ENCODE results near the gene SLC6A18. TPM values are rescaled to one million over a fixed set of nuclear protein-coding genes. Genes with fewer than 3 reads are reported as not detected.

The SLC6A18 gene
- total RNA-seq, 1 experiment from 2014 or later, result not detected

- no peak overlapping the region for H3K27ac ChIP-seq (ENCODE audit: low read length)
- BruUV-seq (replicated peaks), result no TSS peak
- in situ Hi-C loops (cut with HindIII; ENCODE audit: low pct_unique_long_range_greater_than_20kb, low sequenced_read_pairs) (no loop called here), intact Hi-C loops (cut with micrococcal nuclease; ENCODE audit: unreplicated experiment) (no loop called here)
- DNase-seq (ENCODE audit: low read depth, low spot score) (no peak), ATAC-seq (no peak)
- peaks cover 2% of the 10 kb centered on the region for H3K4me1 ChIP-seq (ENCODE audit: control insufficient read depth, insufficient read depth, low read length)
- H3K4me3 ChIP-seq (ENCODE audit: low read depth in 2 of 2, low read length in 2 of 2), result no peak overlapping the region
- TF ChIP-seq POLR2AphosphoS5 (IDR thresholded peaks at IDR 0.05; ENCODE audit: low read depth, low read length), result no peak
- no peak for TF ChIP-seq TCF7L2 (IDR thresholded peaks at IDR 0.05; ENCODE audit: low read depth, low read length)
- no peak for TF ChIP-seq SIN3A (IDR thresholded peaks at IDR 0.05; ENCODE audit: borderline replicate concordance, insufficient read depth, low read depth, low read length)
- no peak for TF ChIP-seq REST (IDR thresholded peaks at IDR 0.05; ENCODE audit: insufficient read depth in 1 of 2, low read depth in 2 of 2, low read length in 1 of 2)
- TF ChIP-seq CTCF (IDR thresholded peaks at IDR 0.05), result no peak
- H3K9me3 ChIP-seq (ENCODE audit: control insufficient read depth, insufficient read depth, low read depth, low read length), result no peaks in the 10 kb centered on the region
- ChIA-PET POLR2A (no interaction called here), CTCF (no interaction called here)
- no peaks in the 10 kb centered on the region for H3K27me3 ChIP-seq (ENCODE audit: control insufficient read depth, insufficient read depth, low read length)
- H3K36me3 ChIP-seq (ENCODE audit: control insufficient read depth, insufficient read depth, low read length), result no peaks in the 10 kb centered on the region
Observed at GRCh38 chr5:1222621-1223277, 2.4 kb upstream of the SLC6A18 start.

GRCh38 chr5:1223278-1223670 lies 1.9 kb upstream of the SLC6A18 start:
- CTCF ChIA-PET, result no interaction called here
- ATAC-seq (no peak), DNase-seq (ENCODE audit: low read depth, low spot score) (no peak)
- no peak overlapping the region for H3K4me3 ChIP-seq (ENCODE audit: low read depth in 2 of 2, low read length in 2 of 2)
- BruUV-seq (replicated peaks), result no TSS peak
- H3K9me3 ChIP-seq (ENCODE audit: control insufficient read depth, insufficient read depth, low read depth, low read length), result no peaks in the 10 kb centered on the region
- no peaks in the 10 kb centered on the region for H3K27me3 ChIP-seq (ENCODE audit: control insufficient read depth, insufficient read depth, low read length)
- TF ChIP-seq CTCF (IDR thresholded peaks at IDR 0.05) (no peak), SIN3A (IDR thresholded peaks at IDR 0.05; ENCODE audit: borderline replicate concordance, insufficient read depth, low read depth, low read length) (no peak), TCF7L2 (IDR thresholded peaks at IDR 0.05; ENCODE audit: low read depth, low read length) (no peak), POLR2AphosphoS5 (IDR thresholded peaks at IDR 0.05; ENCODE audit: low read depth, low read length) (no peak)
- peaks cover 4% of the 10 kb centered on the region for H3K4me1 ChIP-seq (ENCODE audit: control insufficient read depth, insufficient read depth, low read length)
- no peaks in the 10 kb centered on the region for H3K36me3 ChIP-seq (ENCODE audit: control insufficient read depth, insufficient read depth, low read length)
- POLR2A ChIA-PET, result no interaction called here
- in situ Hi-C loops (cut with HindIII; ENCODE audit: low pct_unique_long_range_greater_than_20kb, low sequenced_read_pairs), result no loop called here
- H3K27ac ChIP-seq (ENCODE audit: low read length), result no peak overlapping the region
- intact Hi-C loops (cut with micrococcal nuclease; ENCODE audit: unreplicated experiment), result no loop called here

All from Panc1 (cell line).